Measurements from ENCODE around the gene FBRSL1.

FBRSL1 gene

DNA sequence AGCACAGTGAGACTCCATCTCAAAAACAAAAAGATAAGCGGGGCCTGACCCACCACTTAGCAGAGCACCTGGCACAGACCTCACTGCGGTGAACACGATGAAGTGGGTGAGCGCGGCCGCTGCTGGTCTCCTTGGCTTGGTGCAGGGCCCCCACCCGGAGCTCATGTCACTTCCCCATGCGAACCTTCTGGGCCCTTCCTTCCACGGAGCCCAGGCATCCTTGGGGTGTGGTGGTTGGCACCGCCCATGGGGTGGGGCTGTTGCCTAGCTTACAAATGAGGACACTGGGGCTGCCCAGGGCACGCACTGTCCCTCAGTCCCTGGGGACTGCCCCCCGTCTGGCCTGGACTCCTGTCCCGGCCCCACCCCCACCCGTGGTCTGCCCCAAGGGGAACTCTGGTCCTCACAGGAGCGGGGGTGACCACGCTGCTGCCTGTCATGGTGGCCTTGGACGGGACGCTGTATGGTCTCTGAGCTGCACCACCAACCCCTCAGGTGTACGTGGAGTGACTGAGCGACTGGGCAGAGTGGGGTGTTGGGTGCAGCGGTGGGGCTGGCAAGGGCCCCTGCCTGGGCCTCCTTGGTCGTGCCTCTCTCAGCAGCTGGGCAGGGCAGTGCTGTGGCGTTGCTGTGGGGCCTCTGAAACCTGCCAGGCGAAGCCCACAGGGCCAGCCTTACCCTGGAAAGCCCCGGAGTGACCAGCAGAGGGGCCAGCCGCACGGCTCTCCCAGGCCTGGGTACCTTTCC, 15.3 kb downstream of the FBRSL1 start:
- TF ChIP-seq, protein P1, sequence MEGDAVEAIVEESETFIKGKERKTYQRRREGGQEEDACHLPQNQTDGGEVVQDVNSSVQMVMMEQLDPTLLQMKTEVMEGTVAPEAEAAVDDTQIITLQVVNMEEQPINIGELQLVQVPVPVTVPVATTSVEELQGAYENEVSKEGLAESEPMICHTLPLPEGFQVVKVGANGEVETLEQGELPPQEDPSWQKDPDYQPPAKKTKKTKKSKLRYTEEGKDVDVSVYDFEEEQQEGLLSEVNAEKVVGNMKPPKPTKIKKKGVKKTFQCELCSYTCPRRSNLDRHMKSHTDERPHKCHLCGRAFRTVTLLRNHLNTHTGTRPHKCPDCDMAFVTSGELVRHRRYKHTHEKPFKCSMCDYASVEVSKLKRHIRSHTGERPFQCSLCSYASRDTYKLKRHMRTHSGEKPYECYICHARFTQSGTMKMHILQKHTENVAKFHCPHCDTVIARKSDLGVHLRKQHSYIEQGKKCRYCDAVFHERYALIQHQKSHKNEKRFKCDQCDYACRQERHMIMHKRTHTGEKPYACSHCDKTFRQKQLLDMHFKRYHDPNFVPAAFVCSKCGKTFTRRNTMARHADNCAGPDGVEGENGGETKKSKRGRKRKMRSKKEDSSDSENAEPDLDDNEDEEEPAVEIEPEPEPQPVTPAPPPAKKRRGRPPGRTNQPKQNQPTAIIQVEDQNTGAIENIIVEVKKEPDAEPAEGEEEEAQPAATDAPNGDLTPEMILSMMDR (IDR thresholded peaks at IDR 0.05; ENCODE audit: insufficient read depth, low read length, poor library complexity, severe bottlenecking) = no peak
- no peak for DNase-seq (ENCODE audit: extremely low read depth, insufficient read length)
- no peaks in the 10 kb centered on the region for H3K27me3 ChIP-seq (replicated peaks; ENCODE audit: control insufficient read depth, insufficient read depth, low read length)
- no peak overlapping the region for H3K4me3 ChIP-seq (replicated peaks; ENCODE audit: low read depth, low read length)
- no peaks in the 10 kb centered on the region; the same call in none of the 2 replicates for H3K36me3 ChIP-seq (ENCODE audit: control insufficient read depth, insufficient read depth, low read length)

DNA sequence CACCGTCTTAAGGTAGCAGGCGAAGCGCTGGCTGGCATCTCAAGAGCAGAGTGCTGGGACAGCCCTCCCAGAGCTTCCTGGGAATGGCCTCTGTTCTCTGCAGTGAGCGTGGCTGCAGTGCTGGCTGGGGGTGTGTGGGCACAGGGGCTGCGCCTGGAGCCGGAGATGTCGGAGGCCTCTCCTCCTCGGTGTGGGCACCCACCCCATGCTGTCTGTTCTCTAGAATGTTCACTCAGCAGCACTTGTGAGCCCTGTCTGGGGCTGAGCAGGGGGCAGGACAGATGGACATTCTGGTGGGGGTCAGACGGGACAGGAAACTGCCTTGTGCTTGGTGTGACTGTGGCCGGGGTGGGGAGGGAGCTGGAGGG, 15.9 kb downstream of the FBRSL1 start:
- Histone ChIP-seq H3K27me3 (replicated peaks; ENCODE audit: control insufficient read depth, insufficient read depth, low read length) (no peaks in the 10 kb centered on the region), H3K36me3 (ENCODE audit: control insufficient read depth, insufficient read depth, low read length) (no peaks in the 10 kb centered on the region; the same call in none of the 2 replicates), H3K4me3 (replicated peaks; ENCODE audit: low read depth, low read length) (no peak overlapping the region)
- TF ChIP-seq, protein P1 (IDR thresholded peaks at IDR 0.05; ENCODE audit: insufficient read depth, low read length, poor library complexity, severe bottlenecking) = no peak
- DNase-seq (ENCODE audit: extremely low read depth, insufficient read length) = no peak

DNA sequence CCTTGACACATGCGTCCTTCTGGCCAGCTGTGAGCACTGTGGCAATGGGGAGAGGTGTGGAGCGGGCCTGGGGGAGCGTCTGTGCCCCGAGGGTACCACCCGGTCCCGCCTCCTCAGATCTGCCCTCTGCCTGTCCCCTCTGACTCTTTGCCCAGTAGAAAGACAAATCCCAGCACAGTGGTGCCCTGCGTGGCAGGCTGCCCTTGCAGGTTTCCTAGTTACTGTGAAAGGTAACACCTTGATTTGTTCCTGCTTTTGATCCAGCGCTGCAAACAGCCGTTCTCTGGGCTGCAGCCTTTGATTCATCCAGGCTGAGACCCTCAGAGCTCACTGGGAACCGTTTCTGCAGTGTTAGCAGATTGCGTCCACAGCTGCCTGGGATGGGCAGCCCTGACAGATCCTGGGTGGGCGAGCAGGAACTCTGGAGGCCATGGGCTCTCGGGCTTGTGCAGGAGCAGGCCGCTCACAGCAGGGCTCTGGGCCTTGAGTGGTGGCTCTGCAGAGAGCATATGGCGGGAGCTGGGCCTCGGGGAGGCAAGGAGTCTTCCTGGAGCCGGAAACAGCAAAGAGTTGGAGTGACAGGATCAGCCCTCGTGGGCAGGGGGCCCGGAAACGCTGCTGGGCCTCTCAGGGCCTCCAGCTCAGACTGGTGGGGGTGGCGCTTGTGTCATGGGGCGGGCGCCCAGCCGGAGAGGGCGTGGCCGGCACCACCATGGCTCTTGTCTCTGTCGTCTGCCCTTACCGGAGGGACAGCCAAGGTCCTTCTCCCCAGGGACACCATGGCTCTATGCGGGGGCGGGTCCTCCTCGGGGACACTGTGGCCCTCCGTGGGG, 16.6 kb downstream of the FBRSL1 start:
- H3K27me3 ChIP-seq (replicated peaks; ENCODE audit: control insufficient read depth, insufficient read depth, low read length) = no peaks in the 10 kb centered on the region
- no peaks in the 10 kb centered on the region; the same call in none of the 2 replicates for H3K36me3 ChIP-seq (ENCODE audit: control insufficient read depth, insufficient read depth, low read length)
- TF ChIP-seq, protein P1 (IDR thresholded peaks at IDR 0.05; ENCODE audit: insufficient read depth, low read length, poor library complexity, severe bottlenecking) = no peak
- DNase-seq (ENCODE audit: extremely low read depth, insufficient read length) = peak; percentile 68
- no peak overlapping the region for H3K4me3 ChIP-seq (replicated peaks; ENCODE audit: low read depth, low read length)

DNA sequence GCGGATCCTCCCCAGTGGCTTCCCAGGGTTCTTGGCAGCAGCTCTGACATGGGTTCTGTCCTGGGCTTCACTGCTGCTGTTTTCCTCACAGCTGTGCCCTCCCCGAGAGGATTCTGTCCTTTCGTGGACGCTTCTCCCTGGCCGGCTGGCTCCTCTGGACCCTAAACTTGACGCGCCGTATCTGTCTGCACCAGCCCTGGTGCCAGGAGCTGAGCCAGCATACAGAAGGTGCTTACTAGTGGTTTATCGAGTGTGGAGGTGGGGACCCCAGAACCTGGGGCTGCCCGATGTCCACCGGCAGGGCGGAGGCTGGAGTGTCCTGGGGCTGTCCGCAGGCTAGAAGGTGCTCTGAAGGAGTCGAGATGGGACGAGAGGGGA, 17.2 kb downstream of the FBRSL1 start:
- TF ChIP-seq, protein P1 (IDR thresholded peaks at IDR 0.05; ENCODE audit: insufficient read depth, low read length, poor library complexity, severe bottlenecking) = no peak
- Histone ChIP-seq H3K36me3 (ENCODE audit: control insufficient read depth, insufficient read depth, low read length) (peaks cover 3% of the 10 kb centered on the region), H3K4me3 (replicated peaks; ENCODE audit: low read depth, low read length) (no peak overlapping the region), H3K27me3 (replicated peaks; ENCODE audit: control insufficient read depth, insufficient read depth, low read length) (no peaks in the 10 kb centered on the region)
- no peak for DNase-seq (ENCODE audit: extremely low read depth, insufficient read length)

DNA sequence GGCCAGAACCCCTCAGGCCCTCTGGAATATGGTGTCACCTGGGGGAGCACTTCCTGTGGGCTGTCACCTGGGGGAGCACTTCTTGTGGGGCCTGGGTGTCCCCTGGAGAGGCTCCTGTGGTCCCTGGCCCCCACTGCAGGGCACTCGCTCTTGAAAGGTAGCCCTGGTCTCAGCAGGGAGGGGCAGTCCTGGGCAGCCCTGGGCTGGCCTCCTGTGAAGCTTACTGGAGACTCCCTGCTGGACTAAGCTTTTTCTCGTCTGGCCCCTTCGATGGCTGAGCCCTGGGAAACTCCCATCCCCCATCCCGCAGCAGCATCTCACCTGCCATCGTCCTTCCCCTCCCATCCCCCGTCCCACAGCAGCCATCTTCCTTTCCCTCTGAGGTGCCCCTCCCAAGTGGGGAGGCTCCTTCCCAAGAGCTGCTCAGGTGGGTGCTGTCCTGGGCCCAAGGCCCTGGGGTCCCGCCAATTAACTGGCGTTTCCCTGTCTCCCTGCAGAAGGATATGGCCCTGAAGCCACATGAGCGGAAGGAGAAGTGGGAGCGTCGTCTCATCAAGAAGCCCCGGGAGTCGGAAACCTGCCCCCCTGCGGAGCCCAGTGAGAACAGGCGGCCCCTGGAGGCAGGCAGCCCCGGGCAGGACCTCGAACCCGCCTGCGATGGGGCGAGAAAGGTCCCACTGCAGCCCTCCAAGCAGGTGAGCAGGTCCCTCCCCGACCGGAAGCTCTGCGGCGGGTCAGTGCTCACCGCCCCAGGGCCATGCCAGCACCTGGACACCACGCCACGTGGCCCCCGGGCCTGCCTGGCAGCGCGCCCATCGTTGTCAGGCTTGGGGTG, 17.9 kb downstream of the FBRSL1 start:
- Histone ChIP-seq H3K27me3 (replicated peaks; ENCODE audit: control insufficient read depth, insufficient read depth, low read length) (no peaks in the 10 kb centered on the region), H3K4me3 (replicated peaks; ENCODE audit: low read depth, low read length) (no peak overlapping the region), H3K36me3 (ENCODE audit: control insufficient read depth, insufficient read depth, low read length) (peaks cover 3% of the 10 kb centered on the region)
- TF ChIP-seq, protein P1 (IDR thresholded peaks at IDR 0.05; ENCODE audit: insufficient read depth, low read length, poor library complexity, severe bottlenecking) = peak; percentile 14
- DNase-seq (ENCODE audit: extremely low read depth, insufficient read length) = no peak
